Nephron progenitor cell (in vitro differentiated cells): ENCODE data around the gene MED15.

ENCODE experiments used
- DNase-seq: peaks from one replicate; pipeline ENCODE4 v3.0.0; 2021
- H3K27ac Mint-ChIP-seq: 2 replicates; pipeline ENCODE4 v1.8.0; 2021; ENCODE audit warnings: mild to moderate bottlenecking, moderate library complexity, mixed read lengths
- H3K27me3 Mint-ChIP-seq: 2 replicates; pipeline ENCODE4 v1.8.0; 2021; ENCODE audit warnings: mild to moderate bottlenecking, low read depth, mixed read lengths; ENCODE audit not compliant: poor library complexity
- H3K36me3 Mint-ChIP-seq: 2 replicates; pipeline ENCODE4 v1.8.0; 2021; ENCODE audit warnings: low read depth, mixed read lengths
- H3K4me1 Mint-ChIP-seq: 2 replicates; pipeline ENCODE4 v1.8.0; 2021; ENCODE audit warnings: mixed read lengths
- H3K4me3 Mint-ChIP-seq: 2 replicates; pipeline ENCODE4 v1.8.0; 2021; ENCODE audit warnings: mild to moderate bottlenecking, moderate library complexity, mixed read lengths
- H3K9me3 Mint-ChIP-seq: 2 replicates; pipeline ENCODE4 v1.8.0; 2021; ENCODE audit warnings: mild to moderate bottlenecking, moderate library complexity, mixed read lengths
- TF ChIP-seq, protein P1 (sequence below): fragments of 200-600 bp; sonication (generic); IDR thresholded peaks from 2 replicates; pipeline ENCODE4 v1.5.0; 2021; ENCODE audit warnings: antibody characterized with exemption

Gene MED15

DNA sequence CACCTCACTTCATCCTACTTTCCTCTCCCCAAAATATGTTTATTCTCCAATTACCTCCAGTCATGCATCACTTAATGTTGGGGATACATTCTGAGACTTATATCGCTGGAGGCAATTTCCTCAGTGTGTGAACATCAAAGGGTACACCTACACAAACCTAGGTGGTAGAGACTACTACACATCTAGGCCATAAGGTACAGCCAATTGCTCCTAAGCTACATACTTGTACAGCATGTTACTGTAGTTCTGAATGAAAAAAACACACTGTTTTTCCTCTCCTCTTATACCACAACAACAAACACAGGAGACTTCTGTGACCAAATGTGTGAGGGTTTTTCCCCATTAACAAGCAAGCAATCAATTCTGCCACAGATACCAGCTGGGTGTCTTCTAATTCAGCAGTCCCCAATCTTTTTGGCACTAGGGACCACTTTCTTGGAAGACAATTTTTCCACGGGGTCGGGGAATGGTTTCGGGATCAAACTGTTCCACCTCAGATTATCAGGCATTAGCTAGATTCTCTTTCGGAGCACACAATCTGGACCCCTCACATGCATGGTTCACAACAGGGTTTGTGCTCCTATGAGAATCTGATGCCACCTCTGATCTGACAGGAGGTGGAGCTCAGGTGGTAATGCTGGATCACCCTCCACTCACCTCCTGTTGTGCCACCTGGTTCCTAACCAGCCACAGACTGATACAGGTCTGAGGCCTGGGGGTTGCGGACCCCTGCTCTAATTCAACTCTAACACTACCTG is 17.0 kb upstream of the MED15 start:
- no peak overlapping the region for H3K27ac Mint-ChIP-seq
- H3K4me3 Mint-ChIP-seq, result no peak overlapping the region
- peaks cover 4% of the 10 kb centered on the region for H3K27me3 Mint-ChIP-seq
- no peak for DNase-seq
- peaks cover 13% of the 10 kb centered on the region for H3K36me3 Mint-ChIP-seq
- H3K9me3 Mint-ChIP-seq, result no peaks in the 10 kb centered on the region
- peaks cover 19% of the 10 kb centered on the region for H3K4me1 Mint-ChIP-seq
- TF ChIP-seq, protein P1, sequence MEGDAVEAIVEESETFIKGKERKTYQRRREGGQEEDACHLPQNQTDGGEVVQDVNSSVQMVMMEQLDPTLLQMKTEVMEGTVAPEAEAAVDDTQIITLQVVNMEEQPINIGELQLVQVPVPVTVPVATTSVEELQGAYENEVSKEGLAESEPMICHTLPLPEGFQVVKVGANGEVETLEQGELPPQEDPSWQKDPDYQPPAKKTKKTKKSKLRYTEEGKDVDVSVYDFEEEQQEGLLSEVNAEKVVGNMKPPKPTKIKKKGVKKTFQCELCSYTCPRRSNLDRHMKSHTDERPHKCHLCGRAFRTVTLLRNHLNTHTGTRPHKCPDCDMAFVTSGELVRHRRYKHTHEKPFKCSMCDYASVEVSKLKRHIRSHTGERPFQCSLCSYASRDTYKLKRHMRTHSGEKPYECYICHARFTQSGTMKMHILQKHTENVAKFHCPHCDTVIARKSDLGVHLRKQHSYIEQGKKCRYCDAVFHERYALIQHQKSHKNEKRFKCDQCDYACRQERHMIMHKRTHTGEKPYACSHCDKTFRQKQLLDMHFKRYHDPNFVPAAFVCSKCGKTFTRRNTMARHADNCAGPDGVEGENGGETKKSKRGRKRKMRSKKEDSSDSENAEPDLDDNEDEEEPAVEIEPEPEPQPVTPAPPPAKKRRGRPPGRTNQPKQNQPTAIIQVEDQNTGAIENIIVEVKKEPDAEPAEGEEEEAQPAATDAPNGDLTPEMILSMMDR, result no peak

DNA sequence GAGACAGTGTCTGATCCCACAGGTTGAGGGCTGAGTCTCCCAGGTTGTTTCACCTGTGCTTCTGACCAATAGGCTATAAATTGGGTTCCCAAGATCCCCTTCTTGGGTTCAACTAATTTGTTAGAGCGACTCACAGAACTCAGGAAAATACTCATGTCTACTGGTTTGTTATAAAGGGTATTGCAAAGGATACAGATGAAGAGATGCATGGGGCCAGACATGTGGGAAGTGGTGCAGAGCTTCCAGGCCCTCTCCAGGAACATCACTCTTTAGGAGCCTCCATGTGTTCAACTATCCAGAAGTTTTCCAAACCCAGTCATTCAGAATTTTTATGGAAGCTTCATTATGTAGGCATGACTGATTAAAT is 16.5 kb upstream of the MED15 start:
- peaks cover 19% of the 10 kb centered on the region for H3K4me1 Mint-ChIP-seq

DNA sequence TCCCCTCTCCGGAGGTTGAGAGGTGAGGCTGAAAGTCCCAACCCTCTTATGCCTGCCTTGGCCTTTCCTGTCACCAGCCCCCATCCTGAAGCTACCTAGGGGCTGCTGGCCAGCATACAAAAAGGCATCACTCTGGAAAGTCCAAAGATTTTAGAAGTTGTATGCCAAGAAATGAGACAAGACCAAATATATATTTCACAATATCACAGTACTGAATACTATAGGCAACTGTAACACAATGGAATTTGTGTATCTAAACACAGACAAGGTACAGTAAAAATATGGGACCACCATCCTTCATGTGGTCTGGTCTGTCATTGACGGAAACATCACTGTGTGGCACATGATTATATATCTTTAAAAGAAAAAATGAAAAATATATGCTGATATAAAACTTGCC is 16.1 kb upstream of the MED15 start:
- TF ChIP-seq, protein P1, result no peak
- DNase-seq, result no peak
- H3K4me3 Mint-ChIP-seq, result no peak overlapping the region
- H3K36me3 Mint-ChIP-seq, result peaks cover 8% of the 10 kb centered on the region
- peaks cover 4% of the 10 kb centered on the region for H3K27me3 Mint-ChIP-seq
- no peak overlapping the region for H3K27ac Mint-ChIP-seq
- no peaks in the 10 kb centered on the region for H3K9me3 Mint-ChIP-seq
- peaks cover 19% of the 10 kb centered on the region for H3K4me1 Mint-ChIP-seq

More for the DNA sequence above, 16.5 kb upstream of the MED15 start:
- DNase-seq, result no peak
- H3K9me3 Mint-ChIP-seq, result no peaks in the 10 kb centered on the region
- H3K4me3 Mint-ChIP-seq, result no peak overlapping the region
- H3K27me3 Mint-ChIP-seq, result peaks cover 4% of the 10 kb centered on the region
- H3K27ac Mint-ChIP-seq, result no peak overlapping the region
- TF ChIP-seq, protein P1, result no peak
- H3K36me3 Mint-ChIP-seq, result peaks cover 12% of the 10 kb centered on the region

DNA sequence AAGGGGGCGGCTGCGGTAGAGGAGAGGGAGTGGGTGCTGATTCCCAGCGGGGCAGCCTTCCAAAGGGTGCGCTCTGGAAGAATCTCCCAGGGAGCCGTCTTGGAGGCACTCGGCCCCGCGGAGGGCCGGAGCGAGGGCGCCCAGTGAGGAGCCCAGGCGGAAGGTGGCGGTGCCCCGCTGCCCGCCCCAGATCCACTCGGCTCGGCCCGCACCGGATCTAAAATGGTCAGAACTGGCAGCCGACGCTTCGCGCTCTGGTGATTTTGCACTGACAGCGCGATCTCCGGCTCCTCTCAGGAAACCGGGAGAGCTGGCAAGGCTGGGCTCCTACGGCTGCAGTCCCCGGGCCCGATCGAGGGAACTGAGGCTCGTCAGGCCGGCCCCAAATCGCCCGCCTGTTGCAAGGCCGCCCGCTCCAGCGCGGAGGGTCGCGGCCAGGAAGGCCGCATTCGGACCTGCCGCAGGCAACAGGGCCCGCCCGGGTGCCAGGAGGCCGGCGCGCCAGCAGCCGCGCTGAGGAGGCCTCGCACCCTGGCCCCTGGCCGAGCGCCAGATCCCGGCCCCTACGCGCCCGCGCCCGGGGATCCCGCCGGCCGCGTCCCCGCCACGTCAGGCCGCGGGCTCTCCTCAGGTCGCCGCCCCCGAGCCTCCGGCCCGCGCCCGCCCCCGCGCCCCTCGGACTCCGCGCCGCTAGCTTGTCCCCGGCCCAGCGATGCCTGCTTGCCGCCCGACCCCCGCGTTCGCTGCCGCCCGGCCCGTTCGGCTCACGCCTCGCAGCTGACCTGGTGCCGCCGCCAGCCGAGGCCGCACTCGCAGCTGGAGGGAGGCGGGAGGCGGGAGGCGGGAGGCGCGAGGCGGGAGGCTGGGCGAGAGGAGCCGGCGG is 12.2 kb upstream of the MED15 start, which contains the start of gene KLHL22:
KLHL22 (minus strand) TSS at position 818 of the 883 bp plus-strand sequence. CDS start 6,584 bp downstream, outside the sequence.
- peak; percentile 43 for DNase-seq
- H3K4me3 Mint-ChIP-seq, result peak within 1 kb of the TSS; percentile 93
- no peaks in the 10 kb centered on the region for H3K9me3 Mint-ChIP-seq
- H3K27ac Mint-ChIP-seq, result peak within 1 kb of the TSS; percentile 95
- TF ChIP-seq, protein P1, result no peak
- H3K27me3 Mint-ChIP-seq, result peaks cover 4% of the 10 kb centered on the region
- peaks cover 1% of the 10 kb centered on the region for H3K36me3 Mint-ChIP-seq
- peaks cover 34% of the 10 kb centered on the region for H3K4me1 Mint-ChIP-seq

DNA sequence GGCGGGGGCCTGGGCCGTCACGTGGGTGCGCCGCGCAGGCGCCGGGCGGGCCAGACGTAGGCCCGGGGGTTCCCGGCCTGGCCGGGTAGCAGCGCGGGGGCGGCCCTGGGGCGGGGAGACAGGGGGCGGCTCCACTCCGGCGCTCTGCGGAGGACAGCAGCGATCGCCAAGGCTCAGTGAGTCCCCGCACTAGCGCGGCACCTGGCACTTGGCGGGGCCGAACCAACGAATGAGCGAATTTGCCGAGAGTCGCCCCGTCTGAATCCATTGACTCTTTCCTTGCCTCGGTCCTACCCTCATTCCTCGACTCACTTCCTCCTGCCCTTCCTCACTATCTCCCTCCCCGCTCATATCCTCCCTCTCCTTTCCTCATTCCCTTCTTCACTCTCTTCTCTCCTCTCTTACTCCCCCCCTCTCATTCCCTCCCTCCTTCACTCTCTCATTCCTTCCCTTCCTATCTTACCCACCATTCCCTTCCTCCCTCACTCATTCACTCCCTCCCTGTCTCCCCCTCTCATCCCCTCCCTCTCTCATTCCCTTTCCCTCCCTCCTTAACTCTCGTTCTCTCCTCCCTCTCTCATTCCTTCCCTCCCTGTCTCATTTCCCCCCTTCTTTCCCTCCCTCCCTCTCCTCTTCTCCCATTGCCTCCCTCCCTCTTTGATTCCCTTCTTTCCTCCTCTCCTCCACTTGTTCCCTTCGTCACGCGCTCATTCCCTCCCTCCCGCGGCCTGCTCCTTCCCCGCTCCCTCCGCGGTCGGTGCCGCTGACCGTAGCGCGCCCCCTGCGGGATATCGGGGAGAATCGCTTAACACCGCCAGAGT is 11.3 kb upstream of the MED15 start:
- DNase-seq, result peak; percentile 94
- Mint-ChIP-seq H3K36me3 (peaks cover 7% of the 10 kb centered on the region), H3K27ac (peak overlapping the region; percentile 95), H3K4me1 (peaks cover 34% of the 10 kb centered on the region), H3K4me3 (peak overlapping the region; percentile 93), H3K9me3 (no peaks in the 10 kb centered on the region), H3K27me3 (peaks cover 4% of the 10 kb centered on the region)
- TF ChIP-seq, protein P1, result peak; percentile 78
